Stomach (tissue), 4 donors: ENCODE data around the gene DHRSX.

Experiments used
- CTCF ChIP-seq, 7 experiments: fragments of 450-650 bp in 4 of 7; fragments of 200-600 bp in 3 of 7; sonication (generic) in 3 of 7; IDR thresholded peaks; one replicate each; pipeline ENCODE4 v1.5.1; 2016 to 2019; ENCODE audit warnings: antibody characterized with exemption in 7 of 7, control low read depth in 2 of 7, mild to moderate bottlenecking in 1 of 7
- POLR2A ChIP-seq, 4 donors: fragments of 450-650 bp; IDR thresholded peaks; one replicate each; pipeline ENCODE4 v1.6.1; 2016; ENCODE audit warnings: antibody characterized with exemption in 4 of 4, control low read depth in 2 of 4, mild to moderate bottlenecking in 1 of 4, moderate library complexity in 1 of 4

DNA sequence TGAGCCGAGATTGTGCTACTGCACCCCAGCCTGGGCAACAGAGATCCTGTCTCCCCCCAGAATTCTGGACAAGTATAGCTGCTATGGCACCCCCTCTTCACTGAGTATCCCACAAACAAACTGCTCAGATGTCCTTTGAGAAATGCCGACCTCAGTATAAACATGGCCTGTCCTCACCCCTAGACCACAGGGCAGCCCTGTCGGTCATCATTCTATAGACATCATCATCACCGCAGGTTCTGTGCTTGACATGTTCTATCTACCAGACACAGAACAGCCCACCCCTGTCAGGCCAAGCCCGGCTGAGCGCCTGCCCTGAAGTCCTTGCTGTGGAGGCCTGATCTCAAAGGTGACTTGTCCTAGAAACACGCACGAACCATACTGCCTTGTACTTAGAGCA, 232.9 kb downstream of the DHRSX start:
- TF ChIP-seq CTCF (IDR thresholded peaks at IDR 0.05) (no peak), POLR2A (IDR thresholded peaks at IDR 0.05) (no peak)
